Transverse colon (tissue), 4 donors: ENCODE results near the gene LRRC4C. TPM values are rescaled to one million over a fixed set of nuclear protein-coding genes. Genes with fewer than 3 reads are reported as not detected.

ENCODE experiments used
- DNase-seq: peaks from one replicate; pipeline ENCODE4 v3.0.0-alpha.2; 2019
- H3K27ac ChIP-seq, 4 donors: fragments of 200-600 bp; sonication (generic); 2 replicates each; pipeline ENCODE4 v1.5.1; 2016 to 2018; ENCODE audit warnings: inconsistent platforms in 4 of 4
- H3K27me3 ChIP-seq: fragments of 200-600 bp; sonication (generic); 2 replicates; pipeline ENCODE4 v1.5.1; 2017; ENCODE audit warnings: inconsistent platforms
- H3K36me3 ChIP-seq, 4 donors: fragments of 200-600 bp; sonication (generic); 2 replicates each; pipeline ENCODE4 v1.5.1; 2017 to 2019; ENCODE audit warnings: inconsistent platforms in 4 of 4
- H3K4me1 ChIP-seq, 4 donors: fragments of 200-600 bp; sonication (generic); 2 replicates each; pipeline ENCODE4 v1.5.1; 2017 to 2020; ENCODE audit warnings: inconsistent platforms in 4 of 4
- H3K4me3 ChIP-seq, 4 donors: fragments of 200-600 bp; sonication (generic); 1 replicate in 1 of 4; 2 replicates in 3 of 4; pipeline versions ENCODE4 v1.5.1 to v1.6.1; 2017 to 2019; ENCODE audit warnings: inconsistent platforms in 4 of 4
- H3K9me3 ChIP-seq, 2 donors: fragments of 200-600 bp; sonication (generic); 2 replicates each; pipeline ENCODE4 v1.5.1; 2017 to 2019; ENCODE audit warnings: inconsistent platforms in 2 of 2
- EP300 ChIP-seq: sonication (generic); formaldehyde crosslinking; IDR thresholded peaks from one replicate; pipeline ENCODE4 v1.6.1; 2017; ENCODE audit warnings: antibody characterized with exemption, low read depth
- POLR2A ChIP-seq: fragments of 450-650 bp; IDR thresholded peaks from one replicate; pipeline ENCODE4 v1.6.1; 2016; ENCODE audit warnings: antibody characterized with exemption, mild to moderate bottlenecking, moderate library complexity
- POLR2AphosphoS5 ChIP-seq, 3 donors: sonication (generic); formaldehyde crosslinking; IDR thresholded peaks; one replicate each; pipeline ENCODE4 v1.6.1; 2016; ENCODE audit warnings: antibody characterized with exemption in 3 of 3
- WGBS, 2 donors: methylation state at CpG; one replicate each; pipeline ENCODE4 v1.1.5; 2018; ENCODE audit warnings: low coverage in 1 of 2; 5-methylcytosine and 5-hydroxymethylcytosine counted together
- in situ Hi-C, 4 donors: fragments of 200-750 bp; cut with MboI; loops; one replicate each; pipeline versions ENCODE4 v1.15.0 to v1.15.1; 2017; ENCODE audit warnings: low sequenced_read_pairs in 3 of 4, low pct_ligation_motif_present in 1 of 4, low pct_unique_long_range_greater_than_20kb in 1 of 4
- intact Hi-C: fragments of 100-400 bp; cut with DNase I; formaldehyde crosslinking; loops from one replicate; pipeline ENCODE4 v1.15.1; 2023; ENCODE audit warnings: low total_unique reads
- total RNA-seq, 4 donors: library from RNA; depleted of rRNA; stranded (reverse); fragments of >200 nt; gene quantifications; one replicate each; pipeline ENCODE4 v1.1.0, GENCODE V29; 2016
- TF ChIP-seq, protein P1 (sequence below), 5 experiments: fragments of 200-600 bp in 3 of 5; fragments of 450-650 bp in 2 of 5; sonication (generic) in 3 of 5; IDR thresholded peaks; 1 replicate in 2 of 5; 2 replicates in 3 of 5; pipeline ENCODE4 v1.5.1; 2016 to 2017; ENCODE audit warnings: antibody characterized with exemption in 5 of 5, inconsistent platforms in 3 of 5, mild to moderate bottlenecking in 2 of 5, moderate library complexity in 1 of 5

Gene LRRC4C
- total RNA-seq, 4 donors from 2014 or later: 0.55 to 1.9 (median 0.64) TPM; not detected in 1

DNA sequence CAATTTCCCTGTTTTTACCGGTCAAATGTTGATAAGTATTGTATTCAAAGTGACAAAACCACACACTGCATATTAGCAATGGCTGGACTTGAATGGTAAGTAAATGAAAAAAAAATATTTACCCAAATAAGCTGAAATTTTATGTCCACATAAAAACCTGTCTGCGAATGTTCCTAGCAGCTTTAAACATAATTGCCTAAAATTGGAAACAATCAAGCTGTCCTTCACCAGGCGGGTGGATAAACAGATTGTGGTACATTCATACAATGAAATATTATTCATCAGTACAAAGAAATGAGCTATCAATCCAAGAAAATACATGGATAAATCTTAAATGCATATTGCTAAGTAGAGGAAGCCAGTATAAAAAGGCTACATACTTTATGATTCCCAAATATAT is 1067.8 kb downstream of the LRRC4C start:
- intact Hi-C loops (loop anchor here (5.0 kb wide), 1 partner anchor 1384 kb away; no protein-coding TSS in a partner anchor), in situ Hi-C loops (no loop called here)
- 81 to 83% methylated on average over 3 of the region's 3 CpGs for WGBS, 2 donors
- TF ChIP-seq EP300 (no peak), POLR2A (no peak), POLR2AphosphoS5 (IDR thresholded peaks at IDR 0.05) (no peak)
- TF ChIP-seq, protein P1, sequence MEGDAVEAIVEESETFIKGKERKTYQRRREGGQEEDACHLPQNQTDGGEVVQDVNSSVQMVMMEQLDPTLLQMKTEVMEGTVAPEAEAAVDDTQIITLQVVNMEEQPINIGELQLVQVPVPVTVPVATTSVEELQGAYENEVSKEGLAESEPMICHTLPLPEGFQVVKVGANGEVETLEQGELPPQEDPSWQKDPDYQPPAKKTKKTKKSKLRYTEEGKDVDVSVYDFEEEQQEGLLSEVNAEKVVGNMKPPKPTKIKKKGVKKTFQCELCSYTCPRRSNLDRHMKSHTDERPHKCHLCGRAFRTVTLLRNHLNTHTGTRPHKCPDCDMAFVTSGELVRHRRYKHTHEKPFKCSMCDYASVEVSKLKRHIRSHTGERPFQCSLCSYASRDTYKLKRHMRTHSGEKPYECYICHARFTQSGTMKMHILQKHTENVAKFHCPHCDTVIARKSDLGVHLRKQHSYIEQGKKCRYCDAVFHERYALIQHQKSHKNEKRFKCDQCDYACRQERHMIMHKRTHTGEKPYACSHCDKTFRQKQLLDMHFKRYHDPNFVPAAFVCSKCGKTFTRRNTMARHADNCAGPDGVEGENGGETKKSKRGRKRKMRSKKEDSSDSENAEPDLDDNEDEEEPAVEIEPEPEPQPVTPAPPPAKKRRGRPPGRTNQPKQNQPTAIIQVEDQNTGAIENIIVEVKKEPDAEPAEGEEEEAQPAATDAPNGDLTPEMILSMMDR (IDR thresholded peaks at IDR 0.05): no peak
- no peaks in the 10 kb centered on the region for H3K4me1 ChIP-seq
- H3K27me3 ChIP-seq: no peaks in the 10 kb centered on the region
- no peak overlapping the region for H3K4me3 ChIP-seq
- H3K36me3 ChIP-seq: no peaks in the 10 kb centered on the region
- no peaks in the 10 kb centered on the region for H3K9me3 ChIP-seq
- H3K27ac ChIP-seq: no peak overlapping the region
- no peak for DNase-seq

DNA sequence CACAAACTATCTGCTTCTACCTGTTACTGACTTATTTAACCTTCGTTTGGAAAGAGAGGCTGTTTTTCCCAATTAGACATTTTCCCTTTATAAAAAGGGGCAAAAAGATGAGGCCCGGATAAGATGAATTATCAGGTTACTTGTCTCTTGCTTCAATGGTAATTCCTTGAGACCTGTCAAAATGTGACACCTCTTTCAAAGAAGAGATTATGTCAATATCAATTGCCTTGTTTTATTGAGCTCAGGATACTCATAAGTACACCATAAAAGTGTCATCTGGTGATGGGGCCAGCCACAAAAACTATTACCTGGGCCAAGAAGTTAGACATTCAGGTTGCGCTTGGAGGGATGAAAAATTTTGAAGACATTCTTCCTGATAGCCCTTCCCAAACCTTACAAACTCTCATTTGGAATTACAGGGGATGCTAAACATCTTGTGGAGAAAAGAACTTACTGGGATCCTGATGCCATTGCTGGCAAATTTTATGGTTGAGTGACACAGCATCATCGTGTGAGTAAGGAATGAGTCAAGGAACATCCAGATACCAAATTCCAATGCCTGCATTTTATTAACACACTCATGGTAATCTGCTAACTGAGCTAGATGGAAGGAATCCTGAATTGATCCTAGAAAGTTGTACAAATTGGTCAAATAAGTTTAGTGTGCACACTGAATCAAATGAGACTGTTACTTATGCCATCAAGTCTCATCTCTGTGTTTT is 1071.2 kb downstream of the LRRC4C start:
- no peak for DNase-seq
- Histone ChIP-seq H3K4me1 (no peaks in the 10 kb centered on the region), H3K9me3 (no peaks in the 10 kb centered on the region), H3K27ac (no peak overlapping the region), H3K36me3 (no peaks in the 10 kb centered on the region), H3K4me3 (no peak overlapping the region), H3K27me3 (no peaks in the 10 kb centered on the region)
- TF ChIP-seq EP300 (no peak), POLR2A (no peak), POLR2AphosphoS5 (IDR thresholded peaks at IDR 0.05) (no peak)
- TF ChIP-seq, protein P1 (IDR thresholded peaks at IDR 0.05): no peak
- in situ Hi-C loops: no loop called here
- 61 to 63% methylated on average over 4 of the region's 4 CpGs for WGBS, 2 donors
- intact Hi-C loops: no loop called here

DNA sequence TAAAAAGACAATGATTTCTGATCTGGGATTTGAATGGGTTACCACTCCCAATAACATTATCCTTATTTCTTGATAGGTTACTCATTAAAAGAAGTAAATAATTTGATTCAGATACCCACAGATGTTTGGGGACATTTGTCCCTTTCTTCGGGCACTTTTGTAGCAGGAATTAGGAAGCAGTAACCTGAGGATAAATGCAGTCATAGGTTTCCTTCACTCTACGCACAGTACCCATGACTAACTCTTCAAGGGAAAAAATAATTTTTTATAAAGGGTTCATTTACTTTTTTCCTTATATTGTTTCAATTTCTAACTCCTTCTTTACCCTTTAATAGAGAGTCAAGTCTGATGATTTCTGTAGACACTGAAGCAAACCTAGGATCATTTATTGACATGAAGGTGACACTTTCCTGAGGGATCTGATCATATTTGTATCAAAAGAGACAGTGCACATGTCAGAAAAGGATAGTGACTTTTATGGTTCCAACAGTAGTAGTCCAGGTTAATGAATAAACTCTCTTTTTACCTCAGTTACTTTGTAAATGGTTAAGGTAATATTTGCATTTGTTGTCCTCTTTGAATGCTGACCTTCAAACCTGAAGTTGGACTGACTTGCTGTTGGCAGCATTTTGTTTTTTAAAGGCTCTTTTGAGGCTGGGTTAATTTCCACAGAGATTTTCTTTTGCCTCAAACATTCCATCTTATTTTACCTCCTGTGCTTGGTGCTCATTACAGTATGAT is 1072.0 kb downstream of the LRRC4C start:
- WGBS, 2 donors: 73 to 82% methylated on average over 2 of the region's 2 CpGs
- TF ChIP-seq, protein P1 (IDR thresholded peaks at IDR 0.05): no peak
- TF ChIP-seq POLR2A (no peak), EP300 (no peak), POLR2AphosphoS5 (IDR thresholded peaks at IDR 0.05) (no peak)

DNA sequence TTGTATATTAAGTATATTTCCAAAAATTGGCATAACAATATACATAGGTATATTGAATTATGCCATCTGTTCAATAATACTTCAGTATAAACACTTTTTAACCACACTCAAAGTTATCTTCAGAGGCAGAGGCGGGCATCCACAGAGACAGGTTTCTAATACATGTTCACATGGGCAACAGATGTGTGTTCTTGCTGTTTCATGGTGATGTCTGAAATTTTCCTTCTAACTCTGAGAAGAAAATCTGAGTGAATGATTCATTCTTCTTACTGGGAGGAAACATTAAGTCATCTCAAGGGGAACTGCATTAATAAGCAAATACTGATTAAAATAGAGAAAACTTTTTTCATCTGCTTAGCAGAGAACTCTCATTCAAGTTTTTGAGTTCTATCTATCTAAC is 1074.5 kb downstream of the LRRC4C start:
- Histone ChIP-seq H3K9me3 (no peaks in the 10 kb centered on the region), H3K36me3 (no peaks in the 10 kb centered on the region), H3K27ac (no peak overlapping the region), H3K4me3 (no peak overlapping the region), H3K27me3 (no peaks in the 10 kb centered on the region), H3K4me1 (no peaks in the 10 kb centered on the region)
- DNase-seq: no peak
- no peak for TF ChIP-seq POLR2AphosphoS5 (IDR thresholded peaks at IDR 0.05)
- no peak for TF ChIP-seq POLR2A
- TF ChIP-seq EP300: no peak
- TF ChIP-seq, protein P1 (IDR thresholded peaks at IDR 0.05): no peak
- in situ Hi-C loops: no loop called here
- 80 to 86% methylated on average over 1 of the region's 1 CpG for WGBS, 2 donors
- intact Hi-C loops: no loop called here

More for the DNA sequence above, 1072.0 kb downstream of the LRRC4C start:
- no peaks in the 10 kb centered on the region for H3K4me1 ChIP-seq
- H3K4me3 ChIP-seq: no peak overlapping the region
- H3K27me3 ChIP-seq: no peaks in the 10 kb centered on the region
- no peak for DNase-seq
- no peak overlapping the region for H3K27ac ChIP-seq
- no peaks in the 10 kb centered on the region for H3K9me3 ChIP-seq
- no peaks in the 10 kb centered on the region for H3K36me3 ChIP-seq
- in situ Hi-C loops (no loop called here), intact Hi-C loops (no loop called here)
